HuH-7.5 (cell line): ENCODE results near the gene NFKBIL1.
A peak's percentile ranks its signal among the peaks of the same experiment; 100 is the strongest.
"Not testable (repeated sequence)": the region's sequence is repeated elsewhere in the genome, so short reads cannot be mapped to it uniquely, and the experiment has no call there.

Experiments
- DNase-seq: peaks from one replicate; pipeline ENCODE4 v3.0.0; 2011; ENCODE audit warnings: low spot score

NFKBIL1 gene

DNA sequence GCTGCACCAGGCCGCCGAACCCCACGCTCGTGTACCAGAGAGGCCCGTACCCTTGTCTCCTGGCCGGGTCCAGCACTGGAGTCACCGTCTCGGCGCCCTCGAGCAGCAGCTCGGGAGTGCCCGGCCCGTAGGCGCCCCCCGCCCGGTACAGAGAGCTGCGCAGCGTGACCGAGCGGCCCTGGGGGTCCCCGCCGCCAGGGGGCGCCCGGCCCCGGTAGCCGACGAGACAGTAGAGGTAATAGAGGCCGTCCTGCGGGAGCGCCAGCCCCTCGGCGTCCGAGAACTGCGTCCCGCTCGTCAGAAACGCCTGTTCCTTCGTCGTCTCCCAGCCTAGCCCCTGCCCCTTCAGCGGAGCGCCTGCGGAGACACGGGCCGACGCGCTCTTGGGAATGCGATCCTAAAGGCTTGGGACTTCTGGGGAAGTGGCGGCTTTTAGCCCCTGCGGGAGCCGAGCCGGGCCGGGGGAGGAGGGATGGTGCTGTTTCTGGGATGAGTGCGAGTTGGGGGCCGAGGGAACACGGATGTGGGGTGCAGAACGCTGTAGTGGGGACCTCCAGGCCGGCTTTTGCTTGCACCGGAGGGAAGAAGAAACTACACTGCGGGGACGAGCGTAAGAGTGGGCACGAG lies 33.5 kb downstream of the NFKBIL1 start:
- DNase-seq: peak; percentile 75

DNA sequence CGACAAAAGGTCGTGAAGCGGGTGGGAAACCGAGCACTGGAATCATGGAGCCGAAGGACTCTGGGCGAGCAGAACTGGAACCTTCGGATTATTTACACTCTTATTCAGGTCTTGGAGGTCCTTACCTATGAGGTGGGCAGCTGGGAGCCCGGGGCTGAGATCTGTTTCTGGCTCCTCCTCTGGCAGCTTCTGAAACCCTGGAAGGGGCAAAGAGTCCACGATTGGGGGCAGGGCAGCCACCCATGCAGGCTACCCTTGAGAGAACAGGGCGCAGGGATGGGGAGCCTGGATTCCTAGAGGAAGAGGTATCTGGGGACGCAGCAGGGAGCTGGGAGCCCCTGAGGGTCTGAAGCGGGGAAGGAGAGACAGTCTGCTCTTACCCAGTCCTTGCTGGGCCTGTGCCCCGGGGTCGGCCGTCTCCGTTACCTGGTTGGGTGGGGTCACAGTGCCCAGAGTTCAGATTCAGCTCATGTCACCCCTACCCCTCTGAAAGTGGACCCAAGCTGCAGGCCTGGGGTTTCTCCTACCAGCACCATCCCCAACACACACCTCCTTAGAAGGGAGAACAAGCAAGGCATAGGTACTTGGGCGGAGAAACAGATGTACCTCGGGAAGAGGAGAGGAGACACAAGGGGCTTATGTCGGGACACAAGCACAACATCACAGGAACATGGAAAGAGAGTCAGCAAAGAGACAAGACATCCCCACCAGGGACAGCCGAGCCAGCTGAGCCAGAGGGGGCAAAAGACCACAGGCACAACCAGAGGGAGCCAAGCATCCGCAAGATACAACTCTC lies 34.2 kb downstream of the NFKBIL1 start:
- no peak for DNase-seq

DNA sequence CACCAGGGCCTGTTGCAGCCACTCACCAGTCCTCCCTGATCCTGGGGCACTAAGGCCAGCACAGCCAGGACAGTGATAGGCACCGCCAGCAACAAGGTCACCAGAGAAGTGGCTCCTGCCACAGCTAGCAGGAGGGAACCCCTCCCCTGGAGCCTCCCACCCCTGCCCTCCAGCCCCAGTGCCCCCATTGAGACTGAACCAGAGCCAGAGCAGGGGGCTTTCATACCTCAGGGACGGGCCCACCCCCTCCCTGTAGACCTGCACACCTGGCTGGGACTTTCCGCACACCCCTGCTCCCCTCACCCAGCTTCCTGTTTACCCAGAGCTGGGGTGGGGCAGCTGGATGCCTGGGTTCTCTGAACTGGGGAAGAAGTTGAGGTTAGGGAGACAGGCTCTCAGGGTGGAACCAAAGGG lies 34.8 kb downstream of the NFKBIL1 start, which contains the start of gene LTB:
LTB (minus strand) TSS at position 195 of the 414 bp plus-strand sequence; CDS start at position 188, 7 bp downstream.
- no peak for DNase-seq

DNA sequence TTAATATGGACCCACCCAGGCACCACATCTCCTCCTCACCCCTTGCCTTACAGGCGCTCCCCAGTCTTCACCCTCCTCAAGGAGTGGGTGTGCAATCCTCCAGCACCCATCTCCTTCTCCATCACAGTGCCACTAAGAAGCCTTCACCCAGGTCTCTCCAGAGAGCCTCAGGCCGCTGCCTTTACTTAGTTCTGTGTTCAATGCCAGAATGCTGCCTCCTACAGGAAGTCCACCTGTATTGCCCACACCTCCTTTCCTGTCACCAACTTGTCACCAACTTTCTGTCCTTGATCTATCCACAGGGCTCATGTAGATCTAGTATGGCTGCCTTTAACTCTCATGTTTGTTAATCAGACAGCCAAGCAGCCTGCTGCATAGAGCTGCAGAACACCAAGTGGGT lies 38.1 kb downstream of the NFKBIL1 start:
- DNase-seq: no peak

DNA sequence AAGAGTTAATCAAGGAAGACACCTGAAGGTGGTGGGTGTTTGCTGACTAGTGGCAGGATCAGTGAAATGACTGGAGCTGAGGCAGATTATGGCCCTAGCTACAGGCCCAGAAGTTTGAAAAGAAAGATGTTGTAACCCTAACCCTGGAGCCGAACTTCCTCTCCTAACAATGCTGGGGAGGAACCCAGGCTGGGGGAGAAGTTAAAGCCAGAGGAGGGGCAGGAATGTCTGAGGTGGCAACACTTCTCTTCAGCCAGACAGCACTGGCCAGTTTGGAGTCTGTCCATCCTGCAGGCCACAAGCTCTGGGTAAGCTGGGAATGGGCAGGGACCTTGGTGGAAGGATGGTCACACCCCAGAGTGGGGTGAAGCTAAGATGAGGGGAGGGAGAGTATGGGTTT lies 38.6 kb downstream of the NFKBIL1 start, which contains the start of gene LST1:
LST1 (plus strand) TSS at position 270 of the 400 bp plus-strand sequence. CDS start 1,023 bp downstream, outside the sequence.
- no peak for DNase-seq

DNA sequence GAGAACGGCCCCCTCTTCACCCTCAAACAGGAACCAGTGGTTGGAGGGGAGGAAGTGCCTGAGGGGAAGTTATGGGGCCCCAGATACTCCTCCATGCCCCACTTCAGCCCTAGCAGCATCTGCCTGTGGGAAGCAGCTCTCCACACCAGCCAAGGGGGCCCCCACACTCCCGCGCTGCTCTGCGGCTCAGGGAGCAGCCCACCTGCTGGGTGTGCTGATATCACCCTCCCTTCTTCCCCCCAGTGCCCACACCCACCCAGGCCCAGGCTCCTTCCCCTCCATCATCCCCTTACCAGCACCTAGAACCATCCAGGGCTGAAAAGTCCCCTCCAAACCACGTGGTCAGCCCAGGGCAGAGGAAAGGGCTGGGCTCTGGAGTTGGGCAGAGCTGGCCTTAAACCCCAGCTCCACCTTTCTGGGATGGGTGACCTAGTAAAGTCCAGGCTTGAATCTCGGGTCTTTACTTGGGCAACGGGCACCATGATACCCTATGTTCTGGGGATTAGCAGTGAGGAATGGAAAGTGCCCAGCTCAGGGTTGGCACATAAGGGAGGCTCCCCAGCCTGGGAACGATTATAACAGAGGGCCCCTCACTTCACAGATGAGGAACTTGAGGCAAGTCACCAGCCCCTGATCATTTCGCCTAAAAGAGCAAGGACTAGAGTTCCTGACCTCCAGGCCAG lies 39.3 kb downstream of the NFKBIL1 start:
- DNase-seq: no peak

DNA sequence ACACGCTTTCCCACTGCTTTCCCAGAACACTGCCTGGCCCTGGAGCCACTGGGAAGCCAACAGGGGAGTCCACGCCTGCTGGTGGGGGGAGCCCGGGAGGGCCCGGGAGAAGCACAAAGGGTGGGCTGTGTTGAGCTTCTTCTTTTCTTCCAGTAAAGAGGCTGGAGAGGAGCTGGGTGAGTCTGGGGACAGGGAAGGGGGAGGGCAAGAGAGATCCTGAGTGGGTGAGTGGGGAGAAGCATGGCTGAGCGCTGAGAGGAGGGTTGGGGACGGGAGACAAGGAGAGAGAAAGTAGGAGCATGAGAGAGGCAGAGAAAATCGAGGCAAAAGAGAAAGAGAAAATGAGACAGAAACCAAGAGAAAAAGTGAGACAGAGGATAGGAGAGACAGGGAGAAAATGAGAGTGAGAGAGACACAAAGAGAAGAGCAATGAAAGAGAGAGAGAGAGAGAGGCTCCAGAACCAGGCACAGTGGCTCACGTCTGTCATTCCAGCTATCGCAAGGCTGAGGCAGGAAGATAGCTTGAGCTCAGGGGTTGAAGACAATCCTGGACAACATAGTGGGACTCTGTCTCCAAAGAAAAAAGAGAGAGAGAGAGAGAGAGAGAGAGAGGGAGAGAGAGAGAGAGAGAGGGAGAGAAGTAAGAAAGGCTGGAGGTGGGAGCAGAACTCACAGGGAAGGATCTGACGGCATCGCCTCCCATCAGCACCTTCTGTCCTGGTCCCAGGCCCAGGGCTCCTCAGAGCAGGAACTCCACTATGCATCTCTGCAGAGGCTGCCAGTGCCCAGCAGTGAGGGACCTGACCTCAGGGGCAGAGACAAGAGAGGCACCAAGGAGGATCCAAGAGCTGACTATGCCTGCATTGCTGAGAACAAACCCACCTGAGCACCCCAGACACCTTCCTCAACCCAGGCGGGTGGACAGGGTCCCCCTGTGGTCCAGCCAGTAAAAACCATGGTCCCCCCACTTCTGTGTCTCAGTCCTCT lies 40.7 kb downstream of the NFKBIL1 start:
- DNase-seq: no peak

DNA sequence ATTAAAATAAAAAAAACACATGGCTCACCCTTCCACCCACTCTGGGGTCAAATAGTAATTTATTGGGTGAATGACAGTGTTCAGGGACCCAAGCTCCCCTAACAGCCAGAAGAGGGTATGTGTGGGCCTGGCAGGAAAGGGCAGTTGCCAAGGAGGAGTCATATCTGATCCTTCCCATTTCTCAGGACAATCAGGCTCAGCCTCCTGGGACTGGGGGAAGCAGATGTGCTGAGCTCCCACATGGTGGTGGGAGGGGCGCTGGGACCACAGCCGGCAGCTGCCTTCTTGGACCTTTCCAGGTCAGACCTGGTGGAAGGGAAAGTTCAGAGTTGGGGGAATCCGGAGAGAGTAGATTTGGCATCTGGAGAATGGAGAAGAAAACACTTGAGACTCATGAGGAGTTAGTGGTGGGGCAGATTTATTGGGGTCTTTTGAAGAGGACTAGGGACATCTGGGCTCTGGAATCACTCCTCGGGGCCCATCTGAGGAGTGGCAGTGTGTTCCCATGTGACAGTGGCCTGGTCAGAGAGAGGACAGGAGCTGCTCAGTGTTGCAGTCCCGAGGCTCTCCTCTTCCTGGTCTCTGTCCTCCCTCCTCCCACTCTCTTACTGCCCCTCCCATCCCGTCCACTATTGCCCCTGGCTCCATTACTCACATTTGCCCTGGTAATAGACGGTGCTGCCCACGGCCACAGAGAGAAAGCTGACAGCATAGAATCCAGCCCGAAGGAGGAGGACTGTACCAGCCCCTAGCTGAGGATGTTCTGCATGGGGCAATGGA lies 41.7 kb downstream of the NFKBIL1 start:
- DNase-seq: no peak

DNA sequence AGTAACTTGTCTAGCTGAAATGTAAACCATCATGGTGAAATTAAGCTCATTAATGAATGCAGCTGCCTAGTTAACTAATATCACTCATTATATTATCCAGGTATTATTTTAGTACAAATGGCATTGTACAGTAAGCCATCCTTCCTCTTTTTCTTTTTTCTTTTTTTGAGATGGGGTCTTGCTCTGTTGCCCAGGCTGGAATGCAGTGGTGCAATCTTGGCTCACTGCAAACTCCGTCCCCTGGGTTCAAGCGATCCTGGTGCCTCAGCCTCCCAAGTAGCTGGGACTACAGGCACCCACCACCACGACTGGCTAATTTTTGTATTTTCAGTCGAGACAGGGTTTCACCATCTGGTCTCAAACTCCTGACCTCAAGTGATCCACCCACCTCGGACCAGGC lies 43.3 kb downstream of the NFKBIL1 start:
- DNase-seq: not testable (repeated sequence)

DNA sequence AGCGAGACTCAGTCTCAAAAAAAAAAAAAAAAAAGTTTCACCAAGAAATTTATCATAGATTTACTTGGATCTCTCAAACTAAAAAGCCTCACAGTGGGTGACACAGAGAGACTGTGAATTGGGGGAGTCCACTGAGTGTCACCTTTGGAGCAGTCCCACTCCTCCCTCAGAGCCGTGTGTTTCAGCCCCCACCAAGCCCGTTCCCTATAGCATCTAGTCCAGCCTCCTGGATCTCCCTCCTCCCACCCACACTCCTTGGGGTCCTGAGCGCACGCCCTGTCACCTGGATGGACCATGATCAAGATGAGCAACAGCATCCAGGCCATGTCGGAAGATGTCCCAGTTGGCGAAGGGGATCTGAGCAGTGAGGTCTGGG lies 45.0 kb downstream of the NFKBIL1 start:
- DNase-seq: no peak

DNA sequence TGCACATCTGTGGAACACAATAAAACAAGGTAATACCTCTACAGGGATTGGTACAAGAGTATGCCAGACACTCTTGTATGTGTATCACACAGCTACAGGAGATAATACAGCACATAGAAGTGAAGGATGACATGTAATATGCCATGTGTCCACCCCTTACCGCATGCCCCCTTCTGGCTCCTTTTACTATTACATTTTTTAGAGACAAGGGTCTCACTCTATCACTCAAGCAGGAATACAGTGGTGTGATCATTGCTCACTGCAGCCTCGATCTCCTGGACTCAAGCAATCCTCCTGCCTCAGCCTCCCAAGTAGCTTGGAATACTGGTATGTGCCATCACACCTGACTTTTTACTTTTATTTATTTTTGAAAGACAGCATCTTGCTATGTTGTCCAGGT lies 49.6 kb downstream of the NFKBIL1 start:
- DNase-seq: no peak

DNA sequence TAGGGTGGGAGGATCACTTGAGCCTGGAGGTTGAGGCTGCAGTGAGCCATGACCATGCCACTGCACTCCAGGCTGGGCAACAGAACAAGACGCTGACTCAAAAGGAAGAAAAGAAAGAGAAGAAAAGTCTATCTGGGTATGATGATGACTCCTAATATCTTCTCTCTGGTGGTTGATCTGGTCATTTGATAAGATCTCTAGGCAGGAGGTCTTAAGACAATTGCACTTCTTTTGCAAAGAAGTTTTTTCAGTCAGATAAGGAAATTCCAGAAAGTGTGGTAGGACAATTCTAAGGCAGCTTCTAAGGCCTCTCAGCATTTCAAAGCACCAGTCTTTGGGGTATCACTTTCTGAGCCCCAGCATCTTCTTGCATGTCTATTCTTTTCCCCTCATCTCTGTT lies 59.9 kb downstream of the NFKBIL1 start:
- no peak for DNase-seq
